Cardiac muscle cell (in vitro differentiated cells and primary cell): Measurements from ENCODE around the gene UBXN6. TPM values are rescaled to one million over a fixed set of nuclear protein-coding genes. Genes with fewer than 3 reads are reported as not detected.
A peak's percentile ranks its signal among the peaks of the same experiment; 100 is the strongest.

Experiments
- DNase-seq, 2 donors: peaks; one replicate each; pipeline versions ENCODE4 v3.0.0 to v3.0.0-alpha.2; 2010 to 2017; ENCODE audit warnings: low read depth in 1 of 2, low spot score in 1 of 2
- H3K27ac ChIP-seq: fragments of 200-600 bp; sonication (generic); 2 replicates; pipeline ENCODE4 v1.5.1; 2016
- H3K27me3 ChIP-seq: fragments of 200-600 bp; sonication (generic); 2 replicates; pipeline ENCODE4 v1.6.0; 2016; ENCODE audit warnings: control low read depth
- H3K36me3 ChIP-seq: fragments of 200-600 bp; sonication (generic); 2 replicates; pipeline ENCODE4 v1.5.1; 2016; ENCODE audit warnings: control low read depth
- H3K4me1 ChIP-seq: fragments of 200-600 bp; sonication (generic); 2 replicates; pipeline ENCODE4 v1.8.1; 2017; ENCODE audit warnings: low read depth, mild to moderate bottlenecking, mixed run types
- H3K4me3 ChIP-seq: fragments of 200-600 bp; sonication (generic); 2 replicates; pipeline ENCODE4 v1.5.1; 2016; ENCODE audit warnings: mild to moderate bottlenecking
- H3K9me3 ChIP-seq: fragments of 200-600 bp; sonication (generic); 2 replicates; pipeline ENCODE4 v1.5.1; 2017; ENCODE audit warnings: low read depth, mild to moderate bottlenecking, control low read depth
- polyA plus RNA-seq: library from polyadenylated mRNA; unstranded; fragments of >200 nt; fragmentation: Nextera tagmentation; extraction: Ambion mirVana; gene quantifications from 2 replicates; pipeline ENCODE4 v1.2.1, GENCODE V29; 2016
- total RNA-seq: library from RNA; depleted of rRNA; stranded (reverse); fragments of >200 nt; gene quantifications from 2 replicates; pipeline ENCODE4 v1.2.3, GENCODE V29; 2016
- TF ChIP-seq, protein P1 (sequence below): IDR thresholded peaks from 2 replicates; pipeline ENCODE4 v1.5.1; 2012; ENCODE audit warnings: low read depth, mild to moderate bottlenecking, low read length

Gene UBXN6
- total and polyA plus RNA-seq, 2 experiments from 2014 or later: 46.2 to 147 TPM

DNA sequence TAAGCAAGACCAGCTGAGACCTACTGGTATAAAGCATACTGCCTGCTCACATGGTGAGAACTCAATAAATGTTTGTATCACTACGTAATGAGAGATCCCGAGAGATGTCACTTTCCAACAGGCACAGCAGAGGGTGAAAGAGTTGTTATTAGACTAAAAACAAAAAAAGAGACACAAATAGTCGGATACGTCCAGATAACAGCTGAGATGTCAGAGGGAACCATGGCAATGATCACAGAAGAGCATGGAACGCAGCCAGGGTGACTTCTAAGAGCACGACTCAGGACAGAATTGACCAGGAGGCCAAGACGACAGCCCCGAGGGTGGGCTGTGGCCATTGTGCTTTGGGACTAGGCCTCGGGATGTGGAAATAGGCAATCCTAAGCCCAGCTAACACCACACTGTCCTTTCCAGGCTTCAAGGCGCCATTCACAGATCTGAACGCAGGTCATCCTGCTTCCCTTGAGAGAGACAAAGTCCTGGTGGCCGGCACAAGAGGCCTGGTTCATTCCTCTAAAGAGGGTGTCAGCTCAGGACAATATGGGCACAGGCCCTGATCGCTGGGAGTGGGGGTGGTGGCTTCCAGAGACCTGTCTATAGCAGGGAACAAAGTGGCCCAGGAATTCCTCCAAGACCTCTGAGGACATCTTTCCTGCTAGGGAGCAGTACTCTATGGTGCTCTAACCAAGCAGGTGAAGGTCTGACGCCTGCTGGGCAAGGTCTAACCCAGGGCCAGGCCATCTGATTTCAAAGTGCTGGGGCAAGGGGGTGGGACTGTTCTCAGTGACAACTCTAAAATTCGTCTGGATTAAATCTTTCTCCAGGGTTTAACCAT, 60.4 kb downstream of the UBXN6 start:
- H3K36me3 ChIP-seq: no peaks in the 10 kb centered on the region
- no peaks in the 10 kb centered on the region for H3K9me3 ChIP-seq
- TF ChIP-seq, protein P1, sequence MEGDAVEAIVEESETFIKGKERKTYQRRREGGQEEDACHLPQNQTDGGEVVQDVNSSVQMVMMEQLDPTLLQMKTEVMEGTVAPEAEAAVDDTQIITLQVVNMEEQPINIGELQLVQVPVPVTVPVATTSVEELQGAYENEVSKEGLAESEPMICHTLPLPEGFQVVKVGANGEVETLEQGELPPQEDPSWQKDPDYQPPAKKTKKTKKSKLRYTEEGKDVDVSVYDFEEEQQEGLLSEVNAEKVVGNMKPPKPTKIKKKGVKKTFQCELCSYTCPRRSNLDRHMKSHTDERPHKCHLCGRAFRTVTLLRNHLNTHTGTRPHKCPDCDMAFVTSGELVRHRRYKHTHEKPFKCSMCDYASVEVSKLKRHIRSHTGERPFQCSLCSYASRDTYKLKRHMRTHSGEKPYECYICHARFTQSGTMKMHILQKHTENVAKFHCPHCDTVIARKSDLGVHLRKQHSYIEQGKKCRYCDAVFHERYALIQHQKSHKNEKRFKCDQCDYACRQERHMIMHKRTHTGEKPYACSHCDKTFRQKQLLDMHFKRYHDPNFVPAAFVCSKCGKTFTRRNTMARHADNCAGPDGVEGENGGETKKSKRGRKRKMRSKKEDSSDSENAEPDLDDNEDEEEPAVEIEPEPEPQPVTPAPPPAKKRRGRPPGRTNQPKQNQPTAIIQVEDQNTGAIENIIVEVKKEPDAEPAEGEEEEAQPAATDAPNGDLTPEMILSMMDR: no peak
- H3K4me3 ChIP-seq: no peak overlapping the region
- H3K4me1 ChIP-seq: peaks cover 21% of the 10 kb centered on the region
- peak overlapping the region; percentile 61 for H3K27ac ChIP-seq
- no peaks in the 10 kb centered on the region for H3K27me3 ChIP-seq
- no peak for DNase-seq

Other genes starting within 250 kb of the UBXN6 start
- not detected in 2 replicates for gene EBI3, start 228.3 kb downstream of the UBXN6 start, total RNA-seq
- gene EBI3, start 228.3 kb downstream of the UBXN6 start, polyA plus RNA-seq: 0.44 TPM in 1 of 2 replicates, not detected in the other
- gene YJU2, start 210.7 kb downstream of the UBXN6 start, total RNA-seq: 27.5 and 30.4 TPM in 2 replicates
- 19.1 and 24.7 TPM in 2 replicates for gene YJU2, start 210.7 kb downstream of the UBXN6 start, polyA plus RNA-seq
- gene SHD, start 178.5 kb downstream of the UBXN6 start, total RNA-seq: 78.4 and 144 TPM in 2 replicates
- 93.2 and 129 TPM in 2 replicates for gene SHD, start 178.5 kb downstream of the UBXN6 start, polyA plus RNA-seq
- 0.92 and 2.5 TPM in 2 replicates for gene TMIGD2, start 155.4 kb downstream of the UBXN6 start, total RNA-seq
- 0.84 and 2.9 TPM in 2 replicates for gene TMIGD2, start 155.4 kb downstream of the UBXN6 start, polyA plus RNA-seq
- 16.3 and 24.7 TPM in 2 replicates for gene FSD1, start 153.2 kb downstream of the UBXN6 start, total RNA-seq
- 18.5 and 23.2 TPM in 2 replicates for gene FSD1, start 153.2 kb downstream of the UBXN6 start, polyA plus RNA-seq
- 12.3 and 18.0 TPM in 2 replicates for gene STAP2, start 119.0 kb downstream of the UBXN6 start, total RNA-seq
- 18.7 and 20.3 TPM in 2 replicates for gene STAP2, start 119.0 kb downstream of the UBXN6 start, polyA plus RNA-seq
- 14.4 and 19.8 TPM in 2 replicates for gene MPND, start 114.2 kb downstream of the UBXN6 start, total RNA-seq
- gene MPND, start 114.2 kb downstream of the UBXN6 start, polyA plus RNA-seq: 19.2 and 24.3 TPM in 2 replicates
- gene SH3GL1, start 57.2 kb downstream of the UBXN6 start, total RNA-seq: 87.2 and 97.9 TPM in 2 replicates
- 92.6 and 92.8 TPM in 2 replicates for gene SH3GL1, start 57.2 kb downstream of the UBXN6 start, polyA plus RNA-seq
- 15.3 and 20.0 TPM in 2 replicates for gene CHAF1A, start 55.2 kb downstream of the UBXN6 start, total RNA-seq
- gene CHAF1A, start 55.2 kb downstream of the UBXN6 start, polyA plus RNA-seq: 19.7 and 38.9 TPM in 2 replicates
- gene HDGFL2, start 14.5 kb upstream of the UBXN6 start, total RNA-seq: 186 and 246 TPM in 2 replicates
- gene HDGFL2, start 14.5 kb upstream of the UBXN6 start, polyA plus RNA-seq: 123 and 140 TPM in 2 replicates
- gene PLIN4, start 60.7 kb upstream of the UBXN6 start, total RNA-seq: 0.07 and 0.42 TPM in 2 replicates
- gene PLIN4, start 60.7 kb upstream of the UBXN6 start, polyA plus RNA-seq: 0.54 and 0.81 TPM in 2 replicates
- gene PLIN5, start 77.4 kb upstream of the UBXN6 start, total RNA-seq: 4.5 and 10.1 TPM in 2 replicates
- 8.7 and 10.8 TPM in 2 replicates for gene PLIN5, start 77.4 kb upstream of the UBXN6 start, polyA plus RNA-seq
- 0.49 and 0.66 TPM in 2 replicates for gene LRG1, start 82.2 kb upstream of the UBXN6 start, total RNA-seq
- gene LRG1, start 82.2 kb upstream of the UBXN6 start, polyA plus RNA-seq: 0.54 and 0.68 TPM in 2 replicates
- 74.8 and 130 TPM in 2 replicates for gene SEMA6B, start 101.9 kb upstream of the UBXN6 start, total RNA-seq
- gene SEMA6B, start 101.9 kb upstream of the UBXN6 start, polyA plus RNA-seq: 10.5 and 23.0 TPM in 2 replicates
- gene TNFAIP8L1, start 181.7 kb upstream of the UBXN6 start, total RNA-seq: 2.2 and 18.1 TPM in 2 replicates
- 5.1 and 18.7 TPM in 2 replicates for gene TNFAIP8L1, start 181.7 kb upstream of the UBXN6 start, polyA plus RNA-seq
- 47.9 and 107 TPM in 2 replicates for gene MYDGF, start 212.5 kb upstream of the UBXN6 start, total RNA-seq
- gene MYDGF, start 212.5 kb upstream of the UBXN6 start, polyA plus RNA-seq: 122 and 206 TPM in 2 replicates